ENCODE results near the gene SLC7A6. TPM values are rescaled to one million over a fixed set of nuclear protein-coding genes. Genes with fewer than 3 reads are reported as not detected.

SLC7A6 gene
- total and polyA plus RNA-seq, 8 donors = 2.9 to 66.1 (median 12.1) TPM

DNA sequence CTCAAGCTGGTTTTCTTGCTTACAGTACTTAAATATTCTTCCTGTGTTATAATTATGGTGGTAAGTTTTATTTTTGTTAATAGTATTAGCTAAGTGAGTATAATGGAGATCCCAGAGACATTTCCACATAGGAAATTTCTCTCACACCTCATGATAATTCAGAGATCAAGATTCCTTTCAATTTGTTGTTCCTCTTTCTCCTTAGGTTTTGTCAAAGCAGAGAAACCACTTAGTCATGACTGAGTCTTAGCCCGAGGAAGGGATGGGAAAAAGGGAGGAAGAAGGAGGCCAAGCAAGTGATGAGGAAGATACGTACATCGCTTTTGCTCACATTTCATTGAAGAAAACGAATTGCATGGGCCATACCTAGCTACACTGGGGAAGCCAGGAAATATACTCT is 46.8 kb upstream of the SLC7A6 start:
- WGBS, 5 donors = 79 to 93% (median 86%) methylated on average over 4 of the region's 4 CpGs

DNA sequence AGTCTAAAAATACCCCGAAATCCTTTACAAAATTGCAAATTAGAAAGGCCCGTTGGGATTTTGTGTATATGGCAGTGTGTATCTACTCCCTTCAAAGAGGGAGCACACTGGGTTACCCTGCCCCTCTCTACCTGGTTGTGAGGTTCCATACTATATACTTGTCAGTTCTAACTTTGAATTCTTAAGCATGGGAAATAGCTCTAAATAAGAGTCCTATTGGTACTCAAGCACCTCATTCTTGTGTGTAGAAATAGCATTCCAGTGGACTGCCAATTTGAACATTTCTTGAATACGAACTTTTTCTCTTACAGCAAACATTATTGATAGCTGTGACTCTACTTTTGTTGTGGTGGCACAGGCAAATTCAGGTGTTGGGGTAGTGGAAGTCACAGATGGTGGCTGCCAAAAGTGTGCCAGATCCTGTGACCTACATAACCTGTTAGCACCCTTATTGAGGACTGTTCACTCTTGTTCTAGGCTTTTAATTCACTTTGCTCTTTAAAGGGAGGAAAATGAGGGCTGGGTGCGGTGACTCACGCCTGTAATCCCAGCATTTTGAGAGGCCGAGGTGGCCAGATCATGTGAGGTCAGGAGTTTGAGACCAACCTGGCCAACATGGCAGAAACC is 44.5 kb upstream of the SLC7A6 start:
- Histone ChIP-seq H3K36me3 (peaks cover 0 to 20% (median 12%) of the 10 kb centered on the region in 4 donors), H3K27ac (no peak overlapping the region), H3K27me3 (no peaks in the 10 kb centered on the region), H3K4me3 (no peak overlapping the region), H3K9me3 (no peaks in the 10 kb centered on the region), H3K4me1 (peaks cover 0 to 13% (median 5%) of the 10 kb centered on the region in 4 donors)
- DNase-seq = no peak
- intact Hi-C loops (cut with DNase I; ENCODE audit: low total_unique reads) = loop anchor here (10.0 kb wide), 1 partner anchor 125 kb away; no protein-coding TSS in a partner anchor
- 89 to 94% (median 91%) methylated on average over 6 of the region's 6 CpGs for WGBS, 5 donors
- TF ChIP-seq, protein P1, sequence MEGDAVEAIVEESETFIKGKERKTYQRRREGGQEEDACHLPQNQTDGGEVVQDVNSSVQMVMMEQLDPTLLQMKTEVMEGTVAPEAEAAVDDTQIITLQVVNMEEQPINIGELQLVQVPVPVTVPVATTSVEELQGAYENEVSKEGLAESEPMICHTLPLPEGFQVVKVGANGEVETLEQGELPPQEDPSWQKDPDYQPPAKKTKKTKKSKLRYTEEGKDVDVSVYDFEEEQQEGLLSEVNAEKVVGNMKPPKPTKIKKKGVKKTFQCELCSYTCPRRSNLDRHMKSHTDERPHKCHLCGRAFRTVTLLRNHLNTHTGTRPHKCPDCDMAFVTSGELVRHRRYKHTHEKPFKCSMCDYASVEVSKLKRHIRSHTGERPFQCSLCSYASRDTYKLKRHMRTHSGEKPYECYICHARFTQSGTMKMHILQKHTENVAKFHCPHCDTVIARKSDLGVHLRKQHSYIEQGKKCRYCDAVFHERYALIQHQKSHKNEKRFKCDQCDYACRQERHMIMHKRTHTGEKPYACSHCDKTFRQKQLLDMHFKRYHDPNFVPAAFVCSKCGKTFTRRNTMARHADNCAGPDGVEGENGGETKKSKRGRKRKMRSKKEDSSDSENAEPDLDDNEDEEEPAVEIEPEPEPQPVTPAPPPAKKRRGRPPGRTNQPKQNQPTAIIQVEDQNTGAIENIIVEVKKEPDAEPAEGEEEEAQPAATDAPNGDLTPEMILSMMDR (IDR thresholded peaks at IDR 0.05) = no peak
- no peak for TF ChIP-seq POLR2AphosphoS5 (IDR thresholded peaks at IDR 0.05)

More for the DNA sequence above, 46.8 kb upstream of the SLC7A6 start:
- no peak for DNase-seq
- Histone ChIP-seq H3K27me3 (no peaks in the 10 kb centered on the region), H3K4me3 (no peak overlapping the region), H3K27ac (no peak overlapping the region), H3K9me3 (no peaks in the 10 kb centered on the region), H3K36me3 (peaks cover 0 to 20% (median 12%) of the 10 kb centered on the region in 4 donors), H3K4me1 (peaks cover 0 to 4% (median 1%) of the 10 kb centered on the region in 4 donors)
- TF ChIP-seq EP300 (IDR thresholded peaks at IDR 0.05) (no peak), POLR2AphosphoS5 (IDR thresholded peaks at IDR 0.05) (no peak), POLR2A (IDR thresholded peaks at IDR 0.05) (no peak)
- TF ChIP-seq, protein P1 (IDR thresholded peaks at IDR 0.05) = no peak
- intact Hi-C loops (cut with DNase I; ENCODE audit: low total_unique reads) = no loop called here

DNA sequence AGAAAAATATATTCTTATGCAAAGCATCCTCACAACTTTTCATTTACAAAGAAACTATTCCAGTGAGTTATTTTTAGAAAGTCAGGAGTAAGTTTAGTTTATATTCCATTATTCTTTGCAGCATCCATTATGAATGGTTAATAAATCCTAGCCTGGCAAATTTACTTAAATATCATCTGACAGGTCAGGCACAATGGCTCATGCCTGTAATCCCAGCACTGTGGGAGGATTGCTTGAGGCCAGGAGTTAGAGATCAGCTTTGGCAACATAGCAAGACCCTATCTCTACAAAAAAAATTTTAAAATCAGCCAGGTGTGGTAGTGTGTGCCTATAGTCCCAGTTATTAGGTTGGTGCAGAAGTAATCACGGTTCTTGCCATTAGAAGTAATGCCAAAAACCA is 41.3 kb upstream of the SLC7A6 start:
- no peak for DNase-seq
- TF ChIP-seq POLR2AphosphoS5 (IDR thresholded peaks at IDR 0.05) (no peak), EP300 (IDR thresholded peaks at IDR 0.05) (no peak), POLR2A (IDR thresholded peaks at IDR 0.05) (no peak)
- TF ChIP-seq, protein P1 (IDR thresholded peaks at IDR 0.05) = no peak
- peaks cover 0 to 36% (median 27%) of the 10 kb centered on the region in 4 donors for H3K36me3 ChIP-seq
- intact Hi-C loops (cut with DNase I; ENCODE audit: low total_unique reads) = loop anchor here (10.0 kb wide), 1 partner anchor 128 kb away; no protein-coding TSS in a partner anchor
- H3K9me3 ChIP-seq = no peaks in the 10 kb centered on the region
- no peak overlapping the region for H3K27ac ChIP-seq
- peaks cover 0 to 25% (median 15%) of the 10 kb centered on the region in 4 donors for H3K4me1 ChIP-seq
- WGBS, 5 donors = 33 to 67% (median 42%) methylated on average over 1 of the region's 1 CpG
- H3K4me3 ChIP-seq = no peak overlapping the region
- no peaks in the 10 kb centered on the region for H3K27me3 ChIP-seq

DNA sequence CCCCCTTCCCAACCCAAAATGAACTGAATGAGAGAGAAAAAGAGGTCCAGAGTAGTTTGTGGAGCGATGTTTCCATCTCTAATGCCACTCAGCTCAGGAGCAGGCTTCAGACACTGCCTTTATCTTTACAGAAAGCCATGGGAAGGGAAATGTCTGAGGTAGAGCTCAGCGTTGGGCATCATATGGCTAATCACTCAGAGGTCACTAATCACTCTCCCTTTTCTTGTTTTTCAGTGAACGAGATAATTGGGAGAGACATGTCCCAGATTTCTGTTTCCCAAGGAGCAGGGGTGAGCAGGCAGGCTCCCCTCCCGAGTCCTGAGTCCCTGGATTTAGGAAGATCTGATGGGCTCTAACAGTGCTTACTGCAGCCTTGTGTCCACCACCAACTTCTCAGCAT is 38.2 kb upstream of the SLC7A6 start:
- TF ChIP-seq, protein P1 (IDR thresholded peaks at IDR 0.05) = no peak
- WGBS, 5 donors = 66 to 91% (median 79%) methylated on average over 4 of the region's 4 CpGs
- Histone ChIP-seq H3K36me3 (peaks cover 13 to 48% (median 46%) of the 10 kb centered on the region in 4 donors), H3K27ac (no peak overlapping the region), H3K4me1 (peaks cover 13 to 43% (median 33%) of the 10 kb centered on the region in 4 donors), H3K4me3 (no peak overlapping the region), H3K27me3 (no peaks in the 10 kb centered on the region), H3K9me3 (no peaks in the 10 kb centered on the region)
- no peak for DNase-seq
- intact Hi-C loops (cut with DNase I; ENCODE audit: low total_unique reads) = loop anchor here (10.0 kb wide), 1 partner anchor 131 kb away; no protein-coding TSS in a partner anchor

Data from stomach (tissue), 9 donors.